ENCODE measurements around the gene HAUS7. TPM values are rescaled to one million over a fixed set of nuclear protein-coding genes. Genes with fewer than 3 reads are reported as not detected.

HAUS7 gene
- total RNA-seq, 1 donor from 2014 or later: 16.6 TPM

DNA sequence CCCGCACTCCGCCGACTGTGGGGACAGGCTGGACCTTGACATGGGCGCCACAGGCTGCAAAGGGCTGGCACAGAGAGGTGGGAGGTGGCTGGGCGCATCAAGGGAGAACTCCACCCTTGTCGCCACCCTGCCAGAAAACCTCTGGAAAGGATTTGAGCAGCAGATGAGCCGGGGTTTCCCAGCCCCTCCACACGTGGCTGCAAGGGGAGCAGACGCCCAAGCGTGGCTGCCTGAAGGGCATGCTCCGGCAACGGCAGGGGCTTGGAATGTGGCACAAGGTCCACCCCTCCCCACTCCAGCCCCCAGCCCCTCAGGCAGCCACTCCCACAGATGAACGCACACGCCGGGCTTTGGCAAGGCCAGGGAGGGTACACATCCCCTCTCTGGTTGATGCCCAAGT lies 29.0 kb upstream of the HAUS7 start:
- no peak for ATAC-seq

DNA sequence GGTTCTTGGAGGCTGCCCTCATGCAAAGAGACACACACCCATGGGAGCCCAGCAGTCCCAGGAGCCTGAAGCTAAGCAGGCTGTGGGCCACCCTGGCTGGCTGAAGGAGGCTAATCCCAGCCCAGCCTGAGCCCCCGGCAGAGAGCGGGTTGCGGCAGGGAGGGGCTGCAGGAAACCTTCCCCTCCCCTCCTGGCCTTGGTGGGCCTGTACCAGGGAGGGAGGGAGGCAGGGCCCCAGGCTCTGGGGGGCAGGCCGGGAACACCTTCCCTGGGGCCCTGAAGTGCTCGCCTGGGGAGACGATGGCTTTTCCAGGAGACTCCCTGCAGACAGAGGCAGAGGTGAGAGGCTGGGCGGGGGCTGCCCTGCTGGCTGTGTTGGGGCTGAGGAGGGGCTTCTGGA lies 28.1 kb upstream of the HAUS7 start:
- no peak for ATAC-seq

DNA sequence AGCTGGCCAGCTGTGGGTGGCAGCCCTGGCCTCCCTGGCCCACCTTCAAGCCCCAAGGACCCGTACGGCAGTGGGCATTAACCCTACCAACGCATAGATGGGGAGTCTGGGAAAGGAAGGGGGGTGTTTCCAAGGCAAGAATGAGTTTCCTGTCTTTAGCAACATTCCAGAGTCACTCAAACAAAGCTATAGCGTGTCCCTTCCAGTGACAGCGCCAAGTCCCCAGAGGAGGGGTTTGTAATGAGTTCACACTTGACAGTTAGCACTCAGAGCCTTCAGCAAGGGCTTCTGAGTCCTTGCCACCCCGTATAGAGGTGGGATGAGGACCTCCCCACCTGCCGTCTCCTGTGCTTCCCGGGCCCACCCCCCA lies 26.2 kb upstream of the HAUS7 start:
- no peak for ATAC-seq

DNA sequence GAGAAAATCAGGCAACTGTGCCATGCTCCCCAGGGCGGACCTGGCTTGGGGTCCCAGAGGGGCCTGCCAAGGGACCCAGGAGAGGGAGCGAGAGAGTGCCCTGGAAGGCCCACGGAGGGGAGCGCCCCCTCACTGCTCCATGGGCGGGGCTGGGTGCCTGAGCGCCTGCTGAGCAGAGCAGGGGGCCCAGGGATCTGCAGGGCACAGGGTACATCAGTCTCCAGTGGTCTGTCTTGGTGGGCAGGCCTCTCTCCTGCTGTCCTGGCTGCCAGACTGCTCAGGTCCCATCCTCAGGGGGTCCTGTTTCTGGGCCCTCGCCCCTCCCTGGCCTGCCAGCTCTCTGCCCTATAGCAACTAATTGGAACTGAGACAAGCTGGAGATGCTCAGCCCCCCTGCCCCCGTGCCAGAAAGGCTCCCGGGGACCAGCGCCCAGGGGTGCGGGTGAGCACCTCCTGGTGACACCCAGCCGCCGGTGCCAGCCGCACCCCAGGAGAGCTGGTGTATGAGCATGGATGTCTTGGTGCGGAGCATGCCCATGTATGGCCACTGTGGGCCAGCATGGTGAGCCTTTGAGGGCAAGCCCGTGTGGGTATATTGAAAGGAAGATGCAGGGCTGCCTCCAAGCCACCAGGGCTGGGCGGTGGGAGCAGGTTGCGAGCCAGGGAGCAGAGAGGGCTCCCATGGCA lies 25.7 kb upstream of the HAUS7 start:
- no peak for ATAC-seq

DNA sequence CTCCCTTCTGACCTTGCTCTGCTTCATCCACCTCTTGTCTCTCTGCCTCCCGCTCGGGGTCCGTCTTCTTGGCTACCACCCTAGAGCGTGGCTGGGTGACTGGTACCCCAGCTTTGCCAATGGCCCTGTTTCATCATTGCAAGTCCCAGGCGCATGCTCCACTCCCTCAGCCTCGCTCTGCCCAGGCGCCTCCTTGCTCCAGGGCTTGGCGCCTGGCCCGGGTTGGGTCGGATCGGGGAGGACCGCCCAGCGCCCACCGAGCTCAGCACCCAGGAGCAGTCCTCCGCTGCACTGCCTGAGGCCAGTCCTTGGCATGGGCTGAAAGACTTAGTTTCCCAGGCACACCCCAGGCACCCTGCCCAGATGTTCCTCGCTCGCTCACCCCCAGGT lies 25.0 kb upstream of the HAUS7 start:
- ATAC-seq: peak; percentile 47

DNA sequence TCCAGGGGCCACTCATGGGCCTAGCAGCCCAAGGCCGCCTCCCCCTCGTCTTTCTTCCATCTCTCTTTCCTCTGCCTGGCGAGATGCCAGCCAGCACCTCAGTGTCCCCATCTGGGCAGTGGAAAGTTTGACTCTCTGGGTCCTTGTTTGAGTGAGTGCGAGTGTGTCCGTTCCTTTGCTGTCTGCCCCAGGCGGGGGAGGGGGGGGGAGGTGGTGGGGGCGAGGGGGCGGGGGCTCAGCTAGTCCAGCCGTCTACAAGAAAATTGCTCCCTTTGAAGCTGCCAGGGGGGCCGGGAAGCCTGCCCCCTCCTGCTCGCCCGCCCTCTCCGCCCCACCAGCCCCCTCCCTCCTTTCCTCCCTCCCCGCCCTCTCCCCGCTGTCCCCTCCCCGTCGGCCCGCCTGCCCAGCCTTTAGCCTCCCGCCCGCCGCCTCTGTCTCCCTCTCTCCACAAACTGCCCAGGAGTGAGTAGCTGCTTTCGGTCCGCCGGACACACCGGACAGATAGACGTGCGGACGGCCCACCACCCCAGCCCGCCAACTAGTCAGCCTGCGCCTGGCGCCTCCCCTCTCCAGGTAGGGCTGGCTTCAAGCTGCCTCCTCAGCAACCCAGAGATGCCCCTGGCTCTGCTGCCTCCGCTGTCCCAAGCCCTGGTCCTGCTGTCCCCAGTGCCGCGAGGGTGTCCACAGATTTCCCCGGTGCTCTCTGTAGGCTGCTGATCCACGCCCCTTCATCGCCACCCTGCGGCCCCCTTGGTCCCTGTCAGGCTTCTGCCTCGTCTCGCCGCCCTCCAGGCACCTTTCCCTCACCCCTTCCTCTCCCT lies 24.4 kb upstream of the HAUS7 start, which contains the start of gene BGN:
TSS of gene BGN (plus strand) at position 440 of the 821 bp plus-strand sequence. CDS start 9,652 bp downstream, outside the sequence.
- ATAC-seq: peak; percentile 2

DNA sequence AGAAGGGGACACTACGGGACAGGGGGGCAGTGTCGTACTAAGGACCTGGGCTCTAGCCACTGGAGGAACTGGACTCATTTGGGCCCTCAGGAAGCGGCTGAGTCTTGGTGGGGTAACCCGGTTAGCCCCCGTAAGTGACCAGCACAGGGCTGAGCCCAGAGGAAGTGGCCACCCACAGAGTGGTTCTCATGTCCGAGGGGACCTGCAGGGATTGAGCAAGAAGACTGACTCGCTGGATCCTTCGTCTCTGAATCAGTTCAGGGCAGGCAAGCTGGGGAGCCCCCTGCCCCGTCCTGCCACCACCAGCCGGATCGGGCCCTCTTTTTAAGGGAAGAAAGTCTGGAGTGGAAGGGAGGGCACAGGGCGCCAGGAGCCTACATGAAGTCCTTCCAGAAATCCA lies 23.7 kb upstream of the HAUS7 start:
- ATAC-seq: no peak

DNA sequence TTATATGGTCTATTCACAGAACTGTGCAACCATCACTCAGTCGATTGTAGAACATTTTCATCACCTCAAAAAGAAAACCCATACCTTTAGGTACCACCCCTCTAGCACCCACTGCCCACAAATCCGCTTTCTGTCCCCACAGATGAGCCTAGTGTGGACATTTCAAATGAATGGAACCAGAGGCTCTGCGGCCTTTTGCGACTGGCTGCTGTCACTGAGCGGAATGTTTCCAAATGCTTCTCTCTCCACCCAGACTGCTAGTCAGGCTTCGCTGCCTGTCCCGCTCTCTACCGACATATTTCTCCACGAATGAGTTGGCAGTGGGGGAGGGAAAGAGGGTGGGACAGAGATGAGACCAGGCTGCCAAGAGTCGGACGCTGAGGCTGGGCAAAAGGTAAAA lies 22.7 kb upstream of the HAUS7 start:
- ATAC-seq: no peak

DNA sequence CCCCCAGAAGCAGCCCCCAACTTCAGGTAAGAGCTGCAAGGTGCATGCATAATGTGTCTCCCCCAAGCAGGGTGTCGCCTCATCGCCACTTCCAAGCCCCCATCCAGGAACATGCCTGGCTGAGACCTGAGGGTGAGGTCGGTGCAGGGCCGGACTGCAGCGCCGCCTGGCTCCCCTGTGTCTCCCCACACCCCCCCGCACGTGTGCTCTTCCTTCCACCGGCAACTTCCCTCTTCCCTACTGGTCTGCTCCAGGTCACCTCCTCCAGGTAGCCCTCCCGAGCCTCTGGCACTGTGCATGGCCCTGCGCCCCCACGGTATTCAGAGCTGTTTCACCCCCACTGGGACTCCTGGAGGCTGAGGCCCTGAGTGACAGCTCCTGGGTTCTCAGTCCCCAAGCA lies 22.2 kb upstream of the HAUS7 start:
- no peak for ATAC-seq

DNA sequence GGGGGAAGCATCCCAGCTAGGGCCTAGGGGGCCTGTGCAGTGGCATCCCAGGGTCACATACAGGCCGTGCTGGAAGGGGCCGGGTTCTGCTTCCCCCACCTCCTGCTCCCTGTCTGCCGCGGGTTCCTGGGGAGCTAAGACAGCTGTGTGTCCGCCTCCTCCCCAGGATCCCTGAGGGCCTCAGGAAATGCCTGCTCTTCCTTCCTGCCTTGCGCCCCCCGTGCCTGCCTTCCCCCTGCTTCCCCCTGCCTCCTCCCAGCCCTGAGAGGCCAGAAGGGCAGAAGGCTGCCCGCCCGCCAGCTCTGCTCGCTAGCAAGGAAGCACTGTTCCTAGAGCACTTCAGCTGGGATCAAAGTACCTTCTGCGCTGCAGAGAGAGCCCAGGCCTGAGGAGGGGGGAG lies 21.5 kb upstream of the HAUS7 start:
- no peak for ATAC-seq

DNA sequence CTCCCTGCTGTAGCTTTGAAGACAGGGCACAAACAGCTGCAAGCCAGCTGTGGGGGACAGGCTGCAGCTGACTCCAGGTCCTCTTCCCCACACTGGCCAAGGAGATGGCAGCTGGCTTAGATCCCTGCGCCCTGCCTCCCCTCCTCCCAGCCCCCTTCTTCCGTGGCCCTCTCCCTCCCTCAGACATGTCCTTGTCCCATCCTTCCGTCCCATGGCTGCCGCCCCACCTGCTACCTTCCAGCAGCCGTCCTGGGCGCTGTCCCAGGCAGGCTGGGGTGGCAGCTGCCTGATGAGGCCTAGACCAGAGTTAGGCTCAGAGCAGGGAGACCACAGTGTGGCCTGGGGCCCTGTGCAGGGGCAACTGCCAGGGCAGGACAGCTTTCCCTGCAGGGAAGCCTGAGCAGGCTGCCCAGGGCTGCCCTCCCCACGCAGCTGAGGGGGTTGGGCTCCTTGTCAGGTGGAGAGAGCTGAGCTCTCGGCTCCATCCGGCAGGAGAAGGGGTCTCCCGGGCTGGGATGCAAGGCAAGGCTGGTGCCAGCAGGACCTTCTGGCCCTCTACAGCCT lies 21.1 kb upstream of the HAUS7 start:
- no peak for ATAC-seq

DNA sequence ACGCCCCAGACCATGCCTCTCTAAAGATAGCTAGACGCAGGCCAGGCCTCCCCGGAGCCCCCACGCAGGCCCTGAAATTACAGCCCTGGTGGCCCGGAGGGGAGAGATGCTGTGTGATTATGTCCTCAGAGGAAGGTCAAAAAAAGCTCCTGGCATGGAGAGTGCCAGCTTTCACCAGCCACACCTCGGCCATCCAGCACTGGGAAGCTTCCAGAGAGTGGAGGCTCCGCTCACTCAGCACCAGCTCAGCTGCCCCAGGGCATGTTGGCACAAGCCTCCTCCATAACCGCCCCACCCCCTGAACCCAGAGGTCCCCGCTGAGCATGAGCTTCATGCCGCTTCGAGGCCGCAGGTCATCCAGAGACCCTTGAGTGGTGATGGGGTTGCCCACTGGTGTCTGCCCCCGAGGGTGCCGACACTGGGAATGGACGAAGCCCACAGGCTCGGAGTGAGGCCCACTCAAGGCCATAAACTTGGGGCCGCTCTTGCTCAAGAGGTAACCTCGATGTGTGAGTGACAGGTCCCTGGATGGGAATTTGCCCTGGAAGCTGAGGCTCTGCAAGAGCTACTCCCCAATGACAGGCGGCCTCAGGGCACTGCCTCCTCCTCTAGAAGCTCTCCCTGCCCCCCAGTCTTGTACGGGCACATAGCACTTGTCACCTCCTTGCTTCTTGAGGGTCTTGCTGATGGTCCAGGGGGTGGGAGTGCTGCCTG lies 20.0 kb upstream of the HAUS7 start:
- ATAC-seq: no peak

DNA sequence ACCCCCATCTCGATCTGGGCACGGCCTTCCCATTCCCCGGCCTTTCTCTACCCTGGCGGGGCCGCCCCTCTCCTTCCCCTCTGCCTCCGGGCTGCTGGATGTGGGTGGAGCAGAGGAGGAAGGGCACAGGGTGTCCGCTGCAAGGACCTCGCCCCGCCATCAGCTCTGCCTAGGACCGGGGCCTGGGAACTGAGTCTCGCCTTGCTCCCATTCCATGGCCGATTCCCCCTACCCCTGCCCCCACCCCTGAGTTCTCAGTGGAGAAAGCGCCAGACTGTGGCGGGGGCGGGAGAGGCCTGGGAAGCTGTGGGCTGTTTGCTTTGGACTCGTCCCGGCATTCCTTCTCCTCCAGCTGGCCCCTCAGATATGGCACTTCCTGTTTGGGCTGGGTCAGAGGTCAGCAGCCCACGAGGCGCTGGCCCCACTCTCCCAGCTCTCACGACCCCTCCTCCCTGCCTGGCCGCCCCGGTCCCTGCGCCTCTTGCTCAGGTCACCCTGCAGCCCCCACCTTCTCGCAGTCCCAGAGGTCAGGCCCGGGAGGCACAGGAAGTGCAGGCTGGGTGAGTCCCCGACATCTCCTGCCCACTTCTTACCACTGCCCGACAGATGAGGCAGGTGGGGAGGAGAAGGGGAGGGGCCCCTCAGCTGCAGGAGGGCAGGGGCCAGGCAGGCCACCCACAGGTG lies 18.0 kb upstream of the HAUS7 start:
- ATAC-seq: no peak

DNA sequence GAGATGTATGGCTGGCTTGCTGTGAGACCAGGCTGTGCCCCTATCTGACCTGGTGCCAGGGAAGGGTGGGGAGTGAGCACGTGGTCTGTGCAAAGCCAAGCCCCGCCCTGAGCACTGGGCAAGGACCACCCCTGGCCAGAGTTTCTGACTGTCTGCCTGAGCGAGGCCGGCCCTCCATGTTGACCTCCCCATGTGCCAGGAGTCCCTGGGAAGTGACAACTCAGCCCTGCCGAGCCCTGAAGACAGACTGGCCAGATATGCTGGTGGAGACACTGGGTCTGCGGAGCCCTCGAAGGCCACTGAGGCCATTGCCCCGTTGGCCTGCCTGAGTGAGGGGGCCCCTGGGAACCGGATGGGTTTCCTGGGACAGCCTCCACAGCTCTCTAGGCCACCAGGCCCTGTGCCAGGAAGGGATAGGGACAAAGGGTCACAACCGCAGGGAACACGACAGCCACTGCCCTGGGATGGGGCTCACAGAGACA lies 17.3 kb upstream of the HAUS7 start:
- peak; percentile 16 for ATAC-seq

DNA sequence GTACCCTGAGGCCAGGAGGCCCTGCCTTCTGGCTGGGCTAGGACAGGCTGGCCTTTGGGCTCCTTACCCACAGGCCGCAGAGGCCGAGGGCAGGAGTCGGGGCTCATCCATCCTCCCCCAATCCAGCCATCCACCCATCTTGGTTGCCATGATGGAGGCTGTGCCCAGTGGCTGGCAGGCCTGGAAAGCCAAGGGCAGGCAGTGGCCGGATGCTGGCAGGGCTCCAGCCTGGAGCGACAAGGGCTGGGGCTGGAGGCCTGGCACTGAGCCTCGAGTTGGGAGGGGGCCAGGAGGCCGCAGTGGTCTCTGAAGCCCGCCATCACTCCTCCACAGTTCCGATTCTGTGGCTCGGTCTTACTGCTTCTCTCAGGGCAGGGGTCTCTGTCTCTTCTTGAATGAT lies 15.8 kb upstream of the HAUS7 start:
- ATAC-seq: no peak

DNA sequence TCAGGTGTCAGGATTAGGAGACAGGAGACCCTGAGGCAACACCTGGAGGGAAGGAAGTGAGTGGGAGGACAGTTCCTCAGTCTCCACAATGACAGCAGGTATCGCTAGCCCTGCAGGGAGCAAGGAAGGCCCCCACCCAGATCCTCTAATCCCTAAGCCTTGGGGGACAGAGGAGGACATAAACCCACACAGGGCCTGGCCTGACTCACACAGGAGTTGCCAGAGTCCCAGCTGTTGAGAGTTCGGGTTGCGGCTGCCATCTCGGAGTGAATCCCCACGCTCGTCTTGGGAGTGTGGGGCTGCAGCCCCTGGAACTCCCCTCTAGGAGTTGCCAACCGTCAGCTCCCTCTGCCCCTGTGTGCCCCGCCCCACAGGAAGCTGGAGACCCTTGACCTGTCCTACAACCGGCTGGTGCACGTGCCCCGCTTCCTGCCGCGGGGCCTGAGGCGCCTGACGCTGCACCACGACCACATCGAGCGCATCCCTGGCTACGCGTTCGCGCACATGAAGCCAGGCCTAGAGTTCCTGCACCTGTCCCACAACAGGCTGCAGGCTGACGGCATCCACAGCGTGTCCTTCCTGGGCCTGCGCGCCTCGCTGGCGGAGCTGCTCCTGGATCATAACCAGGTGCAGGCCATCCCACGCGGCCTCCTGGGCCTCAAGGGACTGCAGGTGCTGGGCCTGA lies 15.2 kb upstream of the HAUS7 start:
- ATAC-seq: no peak

DNA sequence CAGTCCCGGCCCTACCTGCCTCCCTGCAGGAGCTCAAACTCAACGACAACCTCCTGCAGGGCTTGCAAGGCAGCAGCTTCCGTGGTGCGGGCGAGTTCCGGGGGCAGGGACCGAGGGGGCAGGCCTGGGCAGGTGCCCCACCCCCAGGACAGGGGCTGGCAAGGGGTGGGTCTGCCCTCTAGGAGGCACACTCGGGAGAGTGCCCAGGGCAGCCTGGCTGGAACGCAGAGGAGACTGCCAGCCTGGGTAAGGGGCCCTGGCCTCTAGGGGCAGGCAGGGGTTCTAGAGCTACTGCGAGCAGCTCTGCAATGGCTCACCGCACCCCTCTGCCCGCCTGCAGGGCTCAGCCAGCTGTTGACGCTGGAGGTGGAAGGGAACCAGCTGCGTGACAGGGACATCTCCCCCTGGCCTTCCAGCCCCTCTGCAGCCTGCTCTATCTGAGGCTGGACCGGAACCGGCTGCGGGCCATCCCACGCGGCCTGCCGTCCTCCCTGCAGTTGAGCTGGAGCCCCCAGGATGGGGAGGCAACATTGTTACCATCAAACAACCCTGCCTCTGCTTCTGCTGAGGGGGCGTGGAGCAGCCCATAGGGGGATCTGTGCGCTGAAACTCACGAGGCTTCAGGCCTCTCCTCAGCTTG lies 12.1 kb upstream of the HAUS7 start:
- ATAC-seq: no peak

DNA sequence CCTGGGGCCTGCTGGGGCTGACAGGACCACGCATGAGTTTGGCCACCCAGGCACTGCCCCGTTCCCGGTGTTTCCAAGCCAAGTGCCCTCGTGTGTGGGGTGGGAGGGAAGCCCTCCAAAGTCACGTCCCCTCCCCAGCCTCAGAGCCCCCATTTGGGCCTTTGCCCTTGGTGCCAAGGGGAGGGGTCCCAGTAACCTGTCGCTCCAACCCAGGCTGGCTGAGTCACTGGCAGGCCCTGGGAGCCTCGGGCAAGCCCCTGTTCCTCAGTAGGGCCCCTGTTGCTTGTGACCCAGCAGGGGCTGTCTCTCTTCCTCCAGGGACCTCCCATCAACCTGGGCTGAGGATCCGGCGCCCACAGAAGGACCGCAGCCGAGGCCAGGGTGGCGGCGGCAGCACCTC lies 10.7 kb upstream of the HAUS7 start:
- no peak for ATAC-seq

DNA sequence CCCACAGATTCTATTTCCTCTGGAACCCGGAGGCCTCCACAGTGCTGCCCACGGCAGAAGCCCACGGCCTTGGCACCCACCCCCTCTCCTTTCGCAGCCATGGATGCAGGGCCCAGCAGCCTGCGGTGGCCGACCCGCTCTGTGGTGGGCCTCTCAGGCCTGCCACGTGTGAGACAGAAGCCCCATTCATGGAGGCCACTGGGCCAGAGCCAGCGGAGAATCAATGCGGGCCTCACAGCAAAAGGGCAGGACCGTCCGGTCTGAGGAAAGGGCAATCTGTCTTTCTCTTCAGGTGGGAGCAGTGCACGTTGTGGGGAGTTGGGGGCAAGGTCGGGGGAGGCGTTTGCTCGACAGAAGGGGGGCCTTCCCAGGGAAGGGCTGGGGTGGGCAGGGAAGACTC lies 8.4 kb upstream of the HAUS7 start:
- no peak for ATAC-seq

DNA sequence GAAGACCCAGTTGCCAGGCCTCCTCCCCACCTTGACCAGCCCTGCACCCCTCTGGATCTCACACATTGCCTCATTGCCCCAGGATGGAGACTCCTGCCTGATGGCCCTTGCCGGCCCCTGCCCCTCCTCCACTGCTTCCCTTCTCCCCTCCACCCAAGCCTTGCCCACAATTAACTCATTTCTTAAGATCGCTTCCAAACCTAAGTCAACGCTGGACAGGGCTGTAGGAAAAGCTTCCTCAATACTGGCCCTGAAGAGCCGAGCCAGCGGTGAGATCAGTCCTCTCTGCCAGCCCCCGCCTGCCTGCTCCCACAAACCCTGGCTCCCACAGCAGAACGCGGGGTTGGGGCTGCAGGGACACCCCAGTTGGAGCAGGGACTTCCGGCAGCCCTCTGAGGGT lies 7.5 kb upstream of the HAUS7 start:
- ATAC-seq: no peak

DNA sequence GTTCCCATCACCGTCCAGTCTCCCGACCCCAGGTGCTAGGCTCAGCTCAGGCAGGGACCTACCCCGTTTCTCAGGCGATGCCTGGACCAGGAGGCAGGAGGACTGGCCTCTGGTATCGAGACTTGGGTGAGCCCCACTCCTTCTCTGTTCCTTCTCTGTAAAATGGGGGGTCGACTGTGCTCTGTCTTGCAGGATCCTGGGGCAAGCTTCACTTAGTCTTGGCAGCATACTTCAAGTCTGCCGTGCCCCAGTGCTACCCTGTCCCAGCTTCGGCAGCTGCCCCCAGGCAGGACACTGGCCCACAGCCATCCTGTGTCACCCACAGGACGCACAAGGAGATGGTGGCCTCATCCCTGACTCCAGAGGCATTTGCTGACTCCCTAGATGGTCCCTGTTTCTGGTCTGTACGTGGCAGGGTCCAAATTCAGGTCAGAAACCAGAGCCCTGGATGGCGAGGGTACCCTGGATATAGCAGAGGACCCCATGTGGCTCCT lies 7.0 kb upstream of the HAUS7 start:
- ATAC-seq: no peak

Measured in esophagus mucosa (tissue), 1 donor.